ENCODE measurements around the gene MOGAT2. TPM values are rescaled to one million over a fixed set of nuclear protein-coding genes. Genes with fewer than 3 reads are reported as not detected.

Gene MOGAT2
- total RNA-seq, 1 experiment from 2014 or later = 0.12 TPM

DNA sequence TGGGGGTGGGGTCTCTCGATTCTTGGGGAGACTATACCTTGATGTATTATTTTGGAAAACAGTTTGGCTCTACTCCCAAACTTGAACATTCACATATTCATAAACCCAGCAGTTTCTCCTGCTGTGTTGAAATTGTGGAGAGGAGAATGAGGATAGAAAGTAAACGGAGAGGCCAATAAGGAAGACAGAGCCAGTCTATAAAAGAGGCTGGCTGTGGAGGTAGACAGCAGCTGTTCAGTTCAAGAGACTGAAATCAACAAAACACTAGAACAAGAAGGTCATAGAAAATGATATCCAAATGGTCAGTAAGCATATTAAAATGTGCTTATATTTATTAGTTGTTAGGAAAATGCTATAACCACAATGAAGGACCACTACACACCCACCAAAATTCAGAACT is 1.9 kb upstream of the MOGAT2 start:
- intact Hi-C loops (cut with micrococcal nuclease) = no loop called here
- Histone ChIP-seq H3K4me3 (replicated peaks in 1 of 2; ENCODE audit: low read depth in 1 of 2, low read length in 2 of 2) (no peak overlapping the region), H3K4me2 (ENCODE audit: low read length) (no peak overlapping the region), H3K36me3 (ENCODE audit: control insufficient read depth in 1 of 2, insufficient read depth in 2 of 2, low read length in 2 of 2) (no peaks in the 10 kb centered on the region), H3K9me3 (ENCODE audit: control insufficient read depth in 1 of 2, insufficient read depth in 1 of 2, low read depth in 1 of 2, low read length in 2 of 2) (no peaks in the 10 kb centered on the region), H2AFZ (ENCODE audit: low read depth, low read length, poor library complexity, severe bottlenecking) (no peak overlapping the region), H3K79me2 (ENCODE audit: insufficient read depth, low read length) (no peaks in the 10 kb centered on the region), H3K27ac (ENCODE audit: low read depth, low read length) (no peak overlapping the region), H3K9ac (ENCODE audit: low read length) (no peak overlapping the region), H4K20me1 (ENCODE audit: insufficient read depth) (no peaks in the 10 kb centered on the region), H3K27me3 (ENCODE audit: insufficient read depth, low read length) (no peaks in the 10 kb centered on the region), H3K9me2 (ENCODE audit: insufficient read depth) (no peaks in the 10 kb centered on the region), H3K4me1 (ENCODE audit: control insufficient read depth in 1 of 2, insufficient read depth in 2 of 2, low read length in 2 of 2) (peaks cover 0 to 4% of the 10 kb centered on the region in 2 experiments; a peak in 1 of 4 replicates)
- TF ChIP-seq EGR1 (IDR thresholded peaks at IDR 0.05; ENCODE audit: low read depth) (no peak), ELF1 (IDR thresholded peaks at IDR 0.05; ENCODE audit: borderline replicate concordance, low read depth) (no peak), RAD21 (IDR thresholded peaks at IDR 0.05; ENCODE audit: low read depth) (no peak), TCF7L2 (IDR thresholded peaks at IDR 0.05; ENCODE audit: borderline replicate concordance, extremely low read depth, insufficient read depth, insufficient read length) (no peak), SRF (IDR thresholded peaks at IDR 0.05; ENCODE audit: low read depth) (no peak), POLR2A (IDR thresholded peaks at IDR 0.05; ENCODE audit: borderline replicate concordance, extremely low read depth, insufficient read depth, insufficient read length) (no peak), SP1 (IDR thresholded peaks at IDR 0.05; ENCODE audit: low read depth) (no peak), CBX3 (IDR thresholded peaks at IDR 0.05; ENCODE audit: low read depth) (no peak)
- TF ChIP-seq, protein P1, sequence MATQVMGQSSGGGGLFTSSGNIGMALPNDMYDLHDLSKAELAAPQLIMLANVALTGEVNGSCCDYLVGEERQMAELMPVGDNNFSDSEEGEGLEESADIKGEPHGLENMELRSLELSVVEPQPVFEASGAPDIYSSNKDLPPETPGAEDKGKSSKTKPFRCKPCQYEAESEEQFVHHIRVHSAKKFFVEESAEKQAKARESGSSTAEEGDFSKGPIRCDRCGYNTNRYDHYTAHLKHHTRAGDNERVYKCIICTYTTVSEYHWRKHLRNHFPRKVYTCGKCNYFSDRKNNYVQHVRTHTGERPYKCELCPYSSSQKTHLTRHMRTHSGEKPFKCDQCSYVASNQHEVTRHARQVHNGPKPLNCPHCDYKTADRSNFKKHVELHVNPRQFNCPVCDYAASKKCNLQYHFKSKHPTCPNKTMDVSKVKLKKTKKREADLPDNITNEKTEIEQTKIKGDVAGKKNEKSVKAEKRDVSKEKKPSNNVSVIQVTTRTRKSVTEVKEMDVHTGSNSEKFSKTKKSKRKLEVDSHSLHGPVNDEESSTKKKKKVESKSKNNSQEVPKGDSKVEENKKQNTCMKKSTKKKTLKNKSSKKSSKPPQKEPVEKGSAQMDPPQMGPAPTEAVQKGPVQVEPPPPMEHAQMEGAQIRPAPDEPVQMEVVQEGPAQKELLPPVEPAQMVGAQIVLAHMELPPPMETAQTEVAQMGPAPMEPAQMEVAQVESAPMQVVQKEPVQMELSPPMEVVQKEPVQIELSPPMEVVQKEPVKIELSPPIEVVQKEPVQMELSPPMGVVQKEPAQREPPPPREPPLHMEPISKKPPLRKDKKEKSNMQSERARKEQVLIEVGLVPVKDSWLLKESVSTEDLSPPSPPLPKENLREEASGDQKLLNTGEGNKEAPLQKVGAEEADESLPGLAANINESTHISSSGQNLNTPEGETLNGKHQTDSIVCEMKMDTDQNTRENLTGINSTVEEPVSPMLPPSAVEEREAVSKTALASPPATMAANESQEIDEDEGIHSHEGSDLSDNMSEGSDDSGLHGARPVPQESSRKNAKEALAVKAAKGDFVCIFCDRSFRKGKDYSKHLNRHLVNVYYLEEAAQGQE (IDR thresholded peaks at IDR 0.05; ENCODE audit: low read depth) = no peak
- TF ChIP-seq, protein P2, sequence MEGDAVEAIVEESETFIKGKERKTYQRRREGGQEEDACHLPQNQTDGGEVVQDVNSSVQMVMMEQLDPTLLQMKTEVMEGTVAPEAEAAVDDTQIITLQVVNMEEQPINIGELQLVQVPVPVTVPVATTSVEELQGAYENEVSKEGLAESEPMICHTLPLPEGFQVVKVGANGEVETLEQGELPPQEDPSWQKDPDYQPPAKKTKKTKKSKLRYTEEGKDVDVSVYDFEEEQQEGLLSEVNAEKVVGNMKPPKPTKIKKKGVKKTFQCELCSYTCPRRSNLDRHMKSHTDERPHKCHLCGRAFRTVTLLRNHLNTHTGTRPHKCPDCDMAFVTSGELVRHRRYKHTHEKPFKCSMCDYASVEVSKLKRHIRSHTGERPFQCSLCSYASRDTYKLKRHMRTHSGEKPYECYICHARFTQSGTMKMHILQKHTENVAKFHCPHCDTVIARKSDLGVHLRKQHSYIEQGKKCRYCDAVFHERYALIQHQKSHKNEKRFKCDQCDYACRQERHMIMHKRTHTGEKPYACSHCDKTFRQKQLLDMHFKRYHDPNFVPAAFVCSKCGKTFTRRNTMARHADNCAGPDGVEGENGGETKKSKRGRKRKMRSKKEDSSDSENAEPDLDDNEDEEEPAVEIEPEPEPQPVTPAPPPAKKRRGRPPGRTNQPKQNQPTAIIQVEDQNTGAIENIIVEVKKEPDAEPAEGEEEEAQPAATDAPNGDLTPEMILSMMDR (IDR thresholded peaks at IDR 0.05 in 2 of 3, conservative IDR thresholded peaks at IDR 0.05 in 1 of 3; ENCODE audit: borderline replicate concordance in 1 of 3, insufficient read depth in 1 of 3, low read depth in 2 of 3, low read length in 2 of 3) = no peak
- TF ChIP-seq, protein P3, sequence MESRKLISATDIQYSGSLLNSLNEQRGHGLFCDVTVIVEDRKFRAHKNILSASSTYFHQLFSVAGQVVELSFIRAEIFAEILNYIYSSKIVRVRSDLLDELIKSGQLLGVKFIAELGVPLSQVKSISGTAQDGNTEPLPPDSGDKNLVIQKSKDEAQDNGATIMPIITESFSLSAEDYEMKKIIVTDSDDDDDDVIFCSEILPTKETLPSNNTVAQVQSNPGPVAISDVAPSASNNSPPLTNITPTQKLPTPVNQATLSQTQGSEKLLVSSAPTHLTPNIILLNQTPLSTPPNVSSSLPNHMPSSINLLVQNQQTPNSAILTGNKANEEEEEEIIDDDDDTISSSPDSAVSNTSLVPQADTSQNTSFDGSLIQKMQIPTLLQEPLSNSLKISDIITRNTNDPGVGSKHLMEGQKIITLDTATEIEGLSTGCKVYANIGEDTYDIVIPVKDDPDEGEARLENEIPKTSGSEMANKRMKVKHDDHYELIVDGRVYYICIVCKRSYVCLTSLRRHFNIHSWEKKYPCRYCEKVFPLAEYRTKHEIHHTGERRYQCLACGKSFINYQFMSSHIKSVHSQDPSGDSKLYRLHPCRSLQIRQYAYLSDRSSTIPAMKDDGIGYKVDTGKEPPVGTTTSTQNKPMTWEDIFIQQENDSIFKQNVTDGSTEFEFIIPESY (IDR thresholded peaks at IDR 0.05; ENCODE audit: extremely low read depth, insufficient replicate concordance, low read length) = no peak
- ChIA-PET CTCF (no interaction called here), RAD21 (ENCODE audit: low non-redundant PET in 1 of 2, low total read pairs in 2 of 2, uncharacterized antibody in 2 of 2, unreplicated experiment in 2 of 2) (no interaction called here), POLR2A (no interaction called here)
- no TSS peak for BruUV-seq (replicated peaks)
- no peak for ATAC-seq
- no peak for DNase-seq (ENCODE audit: low read depth, low spot score)
